ENCODE data around the gene ITPRIPL2.
A peak's percentile ranks its signal among the peaks of the same experiment; 100 is the strongest.

ITPRIPL2 gene

GRCh38 chr16:19113577-19114358 is at the start of gene ITPRIPL2:
Gene ITPRIPL2 (plus strand): TSS chr16:19113964. CDS start chr16:19114462, 498 bp downstream.
- peak; percentile 91 for DNase-seq (ENCODE audit: low spot score)

GRCh38 chr16:19066988-19067348 is 46.8 kb upstream of the ITPRIPL2 start:
- DNase-seq (ENCODE audit: low spot score): no peak

GRCh38 chr16:19067349-19068236 is 46.2 kb upstream of the ITPRIPL2 start, which contains the start of gene COQ7:
Gene COQ7 (plus strand): TSS chr16:19067614. CDS start chr16:19067665, 51 bp downstream.
- peak; percentile 97 for DNase-seq (ENCODE audit: low spot score)

- DNase-seq (ENCODE audit: low spot score): no peak
These were observed 45.4 kb upstream of the ITPRIPL2 start for GRCh38 chr16:19068237-19068815.

- peak; percentile 54 for DNase-seq (ENCODE audit: low spot score)
These were observed 41.7 kb upstream of the ITPRIPL2 start for GRCh38 chr16:19071811-19072777.

- DNase-seq (ENCODE audit: low spot score): no peak
These were observed 40.4 kb upstream of the ITPRIPL2 start for GRCh38 chr16:19073344-19073743.

GRCh38 chr16:19073863-19074262 is 39.9 kb upstream of the ITPRIPL2 start:
- DNase-seq (ENCODE audit: low spot score): no peak

GRCh38 chr16:19075511-19075910 is 38.3 kb upstream of the ITPRIPL2 start:
- DNase-seq (ENCODE audit: low spot score): no peak

- no peak for DNase-seq (ENCODE audit: low spot score)
These were observed 35.9 kb upstream of the ITPRIPL2 start for GRCh38 chr16:19077879-19078278.

- DNase-seq (ENCODE audit: low spot score): no peak
These were observed 30.1 kb upstream of the ITPRIPL2 start for GRCh38 chr16:19083670-19084069.

- no peak for DNase-seq (ENCODE audit: low spot score)
These were observed 29.6 kb upstream of the ITPRIPL2 start for GRCh38 chr16:19084139-19084538.

- no peak for DNase-seq (ENCODE audit: low spot score)
These were observed 28.9 kb upstream of the ITPRIPL2 start for GRCh38 chr16:19084879-19085278.

- peak; percentile 15 for DNase-seq (ENCODE audit: low spot score)
These were observed 28.0 kb upstream of the ITPRIPL2 start for GRCh38 chr16:19085679-19086200.

GRCh38 chr16:19086322-19087199 is 27.2 kb upstream of the ITPRIPL2 start:
- peak; percentile 89 for DNase-seq (ENCODE audit: low spot score)

GRCh38 chr16:19088341-19088916 is 25.3 kb upstream of the ITPRIPL2 start:
- no peak for DNase-seq (ENCODE audit: low spot score)

- DNase-seq (ENCODE audit: low spot score): no peak
These were observed 24.3 kb upstream of the ITPRIPL2 start for GRCh38 chr16:19089410-19089955.

GRCh38 chr16:19090916-19091315 is 22.8 kb upstream of the ITPRIPL2 start:
- DNase-seq (ENCODE audit: low spot score): no peak

- DNase-seq (ENCODE audit: low spot score): no peak
These were observed 20.9 kb upstream of the ITPRIPL2 start for GRCh38 chr16:19092653-19093410.

Measured in AG08396 (cell line).